ENCODE measurements around the gene NXN. TPM values are rescaled to one million over a fixed set of nuclear protein-coding genes. Genes with fewer than 3 reads are reported as not detected.
A peak's percentile ranks its signal among the peaks of the same experiment; 100 is the strongest.
"Not testable (repeated sequence)": the region's sequence is repeated elsewhere in the genome, so short reads cannot be mapped to it uniquely, and the experiment has no call there.

NXN gene
- total RNA-seq, 2 donors from 2014 or later, result 2.6 to 16.3 TPM

DNA sequence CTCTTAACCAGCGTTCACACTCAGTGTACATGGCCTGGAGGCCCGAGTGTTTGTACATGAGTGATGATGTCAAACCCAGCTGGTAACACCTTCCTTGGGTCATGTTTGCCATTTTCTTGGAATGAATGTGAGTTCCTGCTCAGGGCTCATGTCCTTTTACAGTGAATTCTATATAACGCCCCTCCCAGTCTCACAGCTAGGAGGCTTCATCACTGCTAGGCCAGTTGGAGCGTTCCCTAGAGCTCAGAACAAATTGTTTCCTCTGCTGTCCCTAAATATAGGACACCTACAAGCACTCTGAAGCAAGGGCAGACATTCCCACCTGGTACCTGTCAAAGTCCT, 22.8 kb upstream of the NXN start:
- no peak overlapping the region for H3K9ac ChIP-seq (ENCODE audit: low read depth in 2 of 2, low read length in 2 of 2)
- H3K9me3 ChIP-seq, result no peaks in the 10 kb centered on the region
- intact Hi-C loops (cut with DNase I), result no loop called here

DNA sequence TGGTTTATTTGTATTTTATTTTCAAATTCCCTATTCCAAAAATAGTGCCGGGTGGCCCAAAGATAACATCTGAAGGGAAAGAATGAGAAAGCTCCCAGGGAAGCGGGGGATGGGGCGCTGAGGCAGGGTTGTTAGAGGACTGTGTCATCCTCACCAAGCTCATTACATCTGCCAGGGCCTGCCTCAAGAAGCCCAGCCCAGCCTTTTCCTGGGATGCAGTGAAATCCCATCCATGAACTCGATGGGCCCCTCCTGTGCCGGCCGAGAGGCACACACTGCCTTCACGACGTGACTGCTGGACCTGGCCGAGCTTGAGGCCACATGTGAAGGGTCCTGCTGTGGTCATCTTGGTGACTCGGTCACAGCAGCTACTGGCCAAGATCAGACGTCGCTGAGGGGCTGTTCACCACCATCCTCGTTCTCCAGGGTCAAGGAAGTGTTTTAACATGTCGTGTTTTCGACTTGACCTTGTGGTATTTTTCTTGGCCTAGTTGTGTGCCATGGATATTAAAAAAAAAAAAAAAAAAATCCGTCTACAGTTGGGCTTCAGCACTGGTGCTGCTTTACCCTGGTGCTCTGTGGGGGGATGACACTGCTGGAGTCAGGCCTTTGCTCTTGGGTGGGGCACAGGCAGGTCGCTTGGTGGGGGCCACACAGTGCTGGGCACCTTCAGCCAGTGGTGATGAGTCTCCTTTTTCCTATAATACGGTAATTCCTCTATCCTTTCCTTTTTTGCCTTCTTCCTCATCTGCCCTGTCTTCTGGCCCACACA, 22.2 kb upstream of the NXN start:
- peak; percentile 30 for DNase-seq
- no peaks in the 10 kb centered on the region for H3K4me1 ChIP-seq
- peak overlapping the region; percentile 4 for H3K27ac ChIP-seq
- H3K36me3 ChIP-seq, result peaks cover 7% of the 10 kb centered on the region
- TF ChIP-seq, protein P1, sequence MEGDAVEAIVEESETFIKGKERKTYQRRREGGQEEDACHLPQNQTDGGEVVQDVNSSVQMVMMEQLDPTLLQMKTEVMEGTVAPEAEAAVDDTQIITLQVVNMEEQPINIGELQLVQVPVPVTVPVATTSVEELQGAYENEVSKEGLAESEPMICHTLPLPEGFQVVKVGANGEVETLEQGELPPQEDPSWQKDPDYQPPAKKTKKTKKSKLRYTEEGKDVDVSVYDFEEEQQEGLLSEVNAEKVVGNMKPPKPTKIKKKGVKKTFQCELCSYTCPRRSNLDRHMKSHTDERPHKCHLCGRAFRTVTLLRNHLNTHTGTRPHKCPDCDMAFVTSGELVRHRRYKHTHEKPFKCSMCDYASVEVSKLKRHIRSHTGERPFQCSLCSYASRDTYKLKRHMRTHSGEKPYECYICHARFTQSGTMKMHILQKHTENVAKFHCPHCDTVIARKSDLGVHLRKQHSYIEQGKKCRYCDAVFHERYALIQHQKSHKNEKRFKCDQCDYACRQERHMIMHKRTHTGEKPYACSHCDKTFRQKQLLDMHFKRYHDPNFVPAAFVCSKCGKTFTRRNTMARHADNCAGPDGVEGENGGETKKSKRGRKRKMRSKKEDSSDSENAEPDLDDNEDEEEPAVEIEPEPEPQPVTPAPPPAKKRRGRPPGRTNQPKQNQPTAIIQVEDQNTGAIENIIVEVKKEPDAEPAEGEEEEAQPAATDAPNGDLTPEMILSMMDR (IDR thresholded peaks at IDR 0.05), result no peak
- H3K4me3 ChIP-seq, result no peak overlapping the region
- H3K27me3 ChIP-seq, result no peaks in the 10 kb centered on the region
- H3K9me3 ChIP-seq, result no peaks in the 10 kb centered on the region
- H3K9ac ChIP-seq (ENCODE audit: low read depth in 2 of 2, low read length in 2 of 2), result no peak overlapping the region
- intact Hi-C loops (cut with DNase I), result no loop called here

More for the DNA sequence above, 22.8 kb upstream of the NXN start:
- Histone ChIP-seq H3K27me3 (no peaks in the 10 kb centered on the region), H3K4me3 (no peak overlapping the region), H3K36me3 (peaks cover 7% of the 10 kb centered on the region), H3K27ac (peak overlapping the region; percentile 4), H3K4me1 (no peaks in the 10 kb centered on the region)
- TF ChIP-seq, protein P1 (IDR thresholded peaks at IDR 0.05), result no peak
- no peak for DNase-seq

DNA sequence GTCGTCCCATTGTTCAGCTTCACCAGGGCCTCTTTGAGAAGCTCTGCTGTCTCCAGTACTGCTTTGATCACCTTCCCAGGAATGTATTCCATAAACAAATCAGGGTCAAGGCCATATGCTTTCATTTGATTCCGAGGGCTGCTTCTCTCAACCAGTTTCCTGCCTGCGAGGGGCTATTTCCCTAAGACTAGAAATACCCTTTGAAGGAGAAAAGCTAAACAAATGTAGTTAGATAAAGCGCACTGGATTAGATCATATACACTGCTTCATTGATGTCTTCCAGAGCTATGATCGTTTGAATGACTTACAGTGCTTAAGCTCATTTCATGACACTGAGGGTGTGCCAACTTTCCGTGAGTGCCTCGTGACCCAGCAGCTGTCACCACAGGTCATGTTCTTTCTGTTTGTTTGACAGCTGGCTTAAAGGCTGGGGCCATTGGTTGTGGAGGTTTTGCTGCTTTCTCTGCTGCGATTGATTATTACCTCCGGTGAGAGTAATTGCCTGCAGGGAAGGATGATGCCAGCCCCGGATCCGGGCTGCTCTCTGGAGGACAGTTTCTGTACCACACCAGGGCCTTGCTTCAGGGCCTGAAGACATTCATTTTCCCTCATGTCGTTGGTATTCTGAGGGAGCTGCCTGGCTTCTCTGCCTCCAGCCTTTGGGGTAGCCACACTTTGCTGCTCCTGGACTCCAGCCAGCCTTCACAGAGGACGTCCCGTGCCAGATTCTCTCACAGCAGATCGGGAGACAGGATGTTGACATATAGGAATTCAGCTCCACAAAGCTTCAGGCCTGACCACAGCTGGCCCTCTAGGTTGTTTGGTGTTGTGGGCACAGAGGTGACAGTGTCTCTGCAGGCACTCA, 21.3 kb upstream of the NXN start:
- DNase-seq, result no peak
- no peaks in the 10 kb centered on the region for H3K9me3 ChIP-seq
- H3K27me3 ChIP-seq, result no peaks in the 10 kb centered on the region
- H3K9ac ChIP-seq (ENCODE audit: low read depth in 2 of 2, low read length in 2 of 2), result no peak overlapping the region
- no peak overlapping the region for H3K4me3 ChIP-seq
- H3K4me1 ChIP-seq, result no peaks in the 10 kb centered on the region
- TF ChIP-seq, protein P1 (IDR thresholded peaks at IDR 0.05), result no peak
- H3K36me3 ChIP-seq, result peaks cover 7% of the 10 kb centered on the region
- no peak overlapping the region for H3K27ac ChIP-seq
- intact Hi-C loops (cut with DNase I), result no loop called here

DNA sequence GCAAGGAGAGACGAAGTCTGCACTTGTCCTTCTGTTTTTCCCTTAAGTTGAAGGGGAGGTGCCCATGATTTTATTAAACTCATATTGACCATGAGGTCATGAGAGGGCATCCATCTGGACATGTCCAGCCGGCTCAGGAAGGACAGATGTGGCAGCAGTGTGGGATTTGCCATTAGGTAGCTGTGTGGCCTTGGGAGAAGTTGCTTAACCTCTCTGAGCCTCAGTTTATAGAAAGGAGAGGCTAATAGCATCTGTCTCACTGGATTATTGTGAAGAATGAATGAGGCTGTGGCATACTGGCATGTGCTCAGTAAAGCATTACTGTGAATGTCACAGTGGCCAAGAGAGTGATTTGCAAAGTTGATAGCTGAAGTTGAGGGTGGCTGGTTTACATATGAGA, 18.5 kb upstream of the NXN start:
- no peaks in the 10 kb centered on the region for H3K9me3 ChIP-seq
- peak overlapping the region in 1 of 2 donors; percentile 96 for H3K9ac ChIP-seq (ENCODE audit: low read depth in 2 of 2, low read length in 2 of 2)
- no peak overlapping the region for H3K27ac ChIP-seq
- H3K4me1 ChIP-seq, result no peaks in the 10 kb centered on the region
- H3K4me3 ChIP-seq, result no peak overlapping the region
- no peaks in the 10 kb centered on the region for H3K36me3 ChIP-seq
- TF ChIP-seq, protein P1 (IDR thresholded peaks at IDR 0.05), result no peak
- intact Hi-C loops (cut with DNase I), result no loop called here
- no peak for DNase-seq
- no peaks in the 10 kb centered on the region for H3K27me3 ChIP-seq

DNA sequence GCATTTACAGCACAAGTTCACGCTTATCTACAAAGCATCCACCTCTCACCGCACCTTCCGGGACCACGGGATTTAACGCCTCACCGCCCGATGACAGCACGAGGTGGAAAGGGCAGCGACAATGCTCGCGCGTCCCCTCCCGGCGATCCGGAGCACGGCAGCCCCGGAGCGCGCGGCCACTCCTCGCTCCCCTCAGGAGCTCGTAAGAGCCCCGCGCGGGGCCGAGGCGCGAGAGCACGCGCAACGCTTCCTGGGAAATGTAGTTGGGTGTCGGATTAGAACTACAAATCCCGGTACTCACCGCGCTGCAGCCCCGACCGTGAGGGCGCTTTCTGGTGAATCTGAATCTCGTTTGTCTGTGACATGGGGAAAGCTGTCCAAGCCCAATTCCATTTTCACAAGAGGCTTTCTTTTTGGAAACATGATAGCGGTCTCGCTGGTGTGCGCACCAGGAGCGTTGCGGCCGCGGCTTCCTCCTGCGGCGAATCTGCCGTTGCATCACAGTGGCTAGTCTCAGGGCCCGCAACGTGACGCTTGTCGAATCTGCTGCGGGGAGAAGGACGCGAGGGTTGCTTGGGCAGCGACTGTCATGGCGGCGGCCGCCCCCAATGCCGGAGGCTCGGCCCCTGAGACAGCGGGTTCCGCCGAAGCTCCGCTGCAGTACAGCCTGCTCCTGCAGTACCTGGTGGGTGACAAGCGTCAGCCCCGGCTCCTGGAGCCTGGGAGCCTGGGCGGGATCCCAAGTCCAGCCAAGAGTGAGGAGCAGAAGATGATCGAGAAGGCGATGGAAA, 17.2 kb upstream of the NXN start, which contains the start of gene TIMM22:
TIMM22 (plus strand) TSS at position 576 of the 791 bp plus-strand sequence; CDS start at position 590, 14 bp downstream.
- TF ChIP-seq, protein P1 (IDR thresholded peaks at IDR 0.05), result peak; percentile 87
- H3K9ac ChIP-seq (ENCODE audit: low read depth in 2 of 2, low read length in 2 of 2), result peak within 1 kb of the TSS; percentile 96 to 99
- peak; percentile 93 for DNase-seq
- no peaks in the 10 kb centered on the region for H3K36me3 ChIP-seq
- no peaks in the 10 kb centered on the region for H3K4me1 ChIP-seq
- no peaks in the 10 kb centered on the region for H3K27me3 ChIP-seq
- intact Hi-C loops (cut with DNase I), result no loop called here
- H3K4me3 ChIP-seq, result peak within 1 kb of the TSS; percentile 92
- H3K9me3 ChIP-seq, result no peaks in the 10 kb centered on the region
- peak within 1 kb of the TSS; percentile 76 for H3K27ac ChIP-seq

DNA sequence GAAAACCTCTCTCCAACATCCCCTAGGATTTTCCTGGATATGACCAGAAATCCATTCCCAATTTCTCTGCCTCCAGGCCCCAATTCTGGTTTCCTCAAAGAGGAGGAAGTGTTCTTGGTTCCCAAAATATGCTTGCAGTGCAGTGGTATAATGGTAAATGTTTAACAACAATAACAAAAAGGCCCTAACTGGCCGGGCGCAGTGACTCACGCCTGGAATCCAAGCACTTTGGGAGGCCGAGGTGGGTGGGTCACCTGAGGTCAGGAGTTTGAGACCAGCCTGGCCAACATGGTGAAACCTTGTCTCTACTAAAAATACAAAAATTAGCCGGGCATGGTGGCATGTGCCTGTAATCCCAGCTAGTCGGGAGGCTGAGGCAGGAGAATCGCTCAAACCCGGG, 15.7 kb upstream of the NXN start:
- intact Hi-C loops (cut with DNase I), result not testable (repeated sequence)

More for the DNA sequence above, 15.7 kb upstream of the NXN start:
- DNase-seq; H3K27ac ChIP-seq; H3K4me3 ChIP-seq; H3K9ac ChIP-seq (ENCODE audit: low read depth in 2 of 2, low read length in 2 of 2); H3K9me3 ChIP-seq; H3K27me3 ChIP-seq; H3K4me1 ChIP-seq; H3K36me3 ChIP-seq: not testable (repeated sequence)
